Coronary artery (tissue), 2 donors: ENCODE data around the gene GGCX.

Experiments used
- DNase-seq: peaks from one replicate; pipeline ENCODE4 v3.0.0-alpha.2; 2017; ENCODE audit warnings: low spot score
- H3K27ac ChIP-seq, 2 donors: fragments of 200-600 bp; sonication (generic); one replicate each; pipeline ENCODE4 v1.5.1; 2016 to 2019
- H3K4me3 ChIP-seq: fragments of 200-600 bp; sonication (generic); 2 replicates; pipeline ENCODE4 v1.5.1; 2016; ENCODE audit warnings: mild to moderate bottlenecking, moderate library complexity
- TF ChIP-seq, protein P1 (sequence below): fragments of 200-600 bp; sonication (generic); IDR thresholded peaks from one replicate; pipeline ENCODE4 v1.5.1; 2019; ENCODE audit warnings: antibody characterized with exemption

Gene GGCX

GRCh38 chr2:85584857-85585780 lies 23.8 kb upstream of the GGCX start:
- TF ChIP-seq, protein P1, sequence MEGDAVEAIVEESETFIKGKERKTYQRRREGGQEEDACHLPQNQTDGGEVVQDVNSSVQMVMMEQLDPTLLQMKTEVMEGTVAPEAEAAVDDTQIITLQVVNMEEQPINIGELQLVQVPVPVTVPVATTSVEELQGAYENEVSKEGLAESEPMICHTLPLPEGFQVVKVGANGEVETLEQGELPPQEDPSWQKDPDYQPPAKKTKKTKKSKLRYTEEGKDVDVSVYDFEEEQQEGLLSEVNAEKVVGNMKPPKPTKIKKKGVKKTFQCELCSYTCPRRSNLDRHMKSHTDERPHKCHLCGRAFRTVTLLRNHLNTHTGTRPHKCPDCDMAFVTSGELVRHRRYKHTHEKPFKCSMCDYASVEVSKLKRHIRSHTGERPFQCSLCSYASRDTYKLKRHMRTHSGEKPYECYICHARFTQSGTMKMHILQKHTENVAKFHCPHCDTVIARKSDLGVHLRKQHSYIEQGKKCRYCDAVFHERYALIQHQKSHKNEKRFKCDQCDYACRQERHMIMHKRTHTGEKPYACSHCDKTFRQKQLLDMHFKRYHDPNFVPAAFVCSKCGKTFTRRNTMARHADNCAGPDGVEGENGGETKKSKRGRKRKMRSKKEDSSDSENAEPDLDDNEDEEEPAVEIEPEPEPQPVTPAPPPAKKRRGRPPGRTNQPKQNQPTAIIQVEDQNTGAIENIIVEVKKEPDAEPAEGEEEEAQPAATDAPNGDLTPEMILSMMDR: no peak
- DNase-seq: no peak
- Histone ChIP-seq H3K4me3 (peak overlapping the region; percentile 92), H3K27ac (peak overlapping the region; percentile 83 to 96)

GRCh38 chr2:85584354-85584856 lies 23.1 kb upstream of the GGCX start, which contains the start of gene VAMP5:
Gene VAMP5 (plus strand): TSS chr2:85584431. CDS start chr2:85584491, 60 bp downstream.
- H3K4me3 ChIP-seq: peak within 1 kb of the TSS; percentile 92
- DNase-seq: no peak
- TF ChIP-seq, protein P1: no peak
- peak within 1 kb of the TSS; percentile 83 to 96 for H3K27ac ChIP-seq

DNA sequence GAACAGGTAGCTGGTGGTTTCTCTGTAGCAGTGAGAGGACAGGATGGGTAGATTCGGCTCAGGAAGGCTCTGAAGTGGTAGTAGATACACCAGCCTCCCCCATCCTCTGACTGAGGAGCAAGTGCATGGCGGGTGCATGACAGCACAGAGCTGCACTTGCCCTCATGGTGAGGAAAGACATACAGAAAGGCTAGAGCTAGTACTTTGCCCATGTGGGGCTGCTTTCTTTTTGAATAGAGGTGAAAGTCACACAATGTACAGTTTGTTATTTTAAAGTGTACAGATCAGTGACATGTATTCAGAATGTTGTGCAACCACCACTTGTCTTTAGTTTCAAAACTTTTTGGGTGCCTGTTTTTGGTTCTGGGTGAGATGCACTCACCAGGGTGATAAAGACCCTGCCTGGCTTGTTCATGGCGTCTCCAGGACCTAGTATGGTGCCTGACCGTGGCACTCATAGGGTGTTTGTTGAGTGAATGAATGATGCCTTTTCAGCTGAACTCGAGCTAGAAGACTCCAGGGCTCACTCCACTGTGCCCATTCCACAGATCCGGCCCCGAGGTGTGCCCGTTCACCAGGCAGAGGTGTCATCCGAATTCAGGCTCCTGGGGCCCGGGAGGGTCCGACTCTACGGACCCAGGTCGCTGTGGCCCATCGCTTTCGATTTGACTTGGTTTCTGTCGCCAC lies 22.5 kb upstream of the GGCX start:
- TF ChIP-seq, protein P1: no peak
- no peak for DNase-seq
- Histone ChIP-seq H3K27ac (peak overlapping the region; percentile 83 to 96), H3K4me3 (peak overlapping the region; percentile 92)

GRCh38 chr2:85582492-85582891 lies 21.2 kb upstream of the GGCX start:
- no peak for DNase-seq
- Histone ChIP-seq H3K4me3 (no peak overlapping the region), H3K27ac (no peak overlapping the region)
- TF ChIP-seq, protein P1: no peak

- H3K27ac ChIP-seq: peak overlapping the region in 1 of 2 donors; percentile 55
- TF ChIP-seq, protein P1: no peak
These were observed 18.9 kb upstream of the GGCX start for GRCh38 chr2:85580206-85580605.

GRCh38 chr2:85579266-85579935 lies 18.1 kb upstream of the GGCX start:
- TF ChIP-seq, protein P1: no peak
- no peak overlapping the region for H3K4me3 ChIP-seq
- H3K27ac ChIP-seq: peak overlapping the region; percentile 37 to 80
- DNase-seq: no peak

More at GRCh38 chr2:85580206-85580605, 18.9 kb upstream of the GGCX start:
- no peak overlapping the region for H3K4me3 ChIP-seq
- no peak for DNase-seq
